Endometrium (tissue), 2 donors: ENCODE measurements around the gene TMEM107.

Experiments used
- FAIRE-seq: peaks from 2 replicates; lab custom pipeline; 2012; peaks lifted over from hg19 to GRCh38; lab: Jason Lieb, UNC
- donor health status: control.
- donor health status: control.

The TMEM107 gene

GRCh38 chr17:8150194-8151119 is 25.7 kb downstream of the TMEM107 start:
- FAIRE-seq = no peak

- FAIRE-seq = no peak
Measured at GRCh38 chr17:8149419-8150193, 26.6 kb downstream of the TMEM107 start.

GRCh38 chr17:8148560-8148959 is 27.6 kb downstream of the TMEM107 start:
- no peak for FAIRE-seq

GRCh38 chr17:8147805-8148404 is 28.3 kb downstream of the TMEM107 start:
- FAIRE-seq = no peak

- FAIRE-seq = no peak
Measured at GRCh38 chr17:8147141-8147804, 28.9 kb downstream of the TMEM107 start.

- no peak for FAIRE-seq
Measured at GRCh38 chr17:8146381-8147140, 29.6 kb downstream of the TMEM107 start.

GRCh38 chr17:8145811-8146210 is 30.4 kb downstream of the TMEM107 start:
- no peak for FAIRE-seq

- FAIRE-seq = no peak
Measured at GRCh38 chr17:8144401-8145231, 31.6 kb downstream of the TMEM107 start.

GRCh38 chr17:8143581-8144400 is 32.4 kb downstream of the TMEM107 start:
- FAIRE-seq = no peak

- FAIRE-seq = no peak
Measured at GRCh38 chr17:8142887-8143580, 33.1 kb downstream of the TMEM107 start.

- FAIRE-seq = no peak
Measured at GRCh38 chr17:8142158-8142886, 33.9 kb downstream of the TMEM107 start.

GRCh38 chr17:8141741-8142140 is 34.4 kb downstream of the TMEM107 start:
- FAIRE-seq = no peak

- no peak for FAIRE-seq
Measured at GRCh38 chr17:8141045-8141444, 35.1 kb downstream of the TMEM107 start.

GRCh38 chr17:8140065-8141029 is 35.8 kb downstream of the TMEM107 start:
- FAIRE-seq = no peak

- peak; percentile 98 for FAIRE-seq
Measured at GRCh38 chr17:8138672-8139371, 37.4 kb downstream of the TMEM107 start.

- FAIRE-seq = no peak
Measured at GRCh38 chr17:8138374-8138671, 37.9 kb downstream of the TMEM107 start.
